Transverse colon (tissue), 4 donors: ENCODE results near the gene C2orf49. TPM values are rescaled to one million over a fixed set of nuclear protein-coding genes. Genes with fewer than 3 reads are reported as not detected.
A peak's percentile ranks its signal among the peaks of the same experiment; 100 is the strongest.

Experiments used
- DNase-seq: peaks from one replicate; pipeline ENCODE4 v3.0.0-alpha.2; 2019
- H3K27ac ChIP-seq, 4 donors: fragments of 200-600 bp; sonication (generic); 2 replicates each; pipeline ENCODE4 v1.5.1; 2016 to 2018; ENCODE audit warnings: inconsistent platforms in 4 of 4
- H3K27me3 ChIP-seq: fragments of 200-600 bp; sonication (generic); 2 replicates; pipeline ENCODE4 v1.5.1; 2017; ENCODE audit warnings: inconsistent platforms
- H3K36me3 ChIP-seq, 4 donors: fragments of 200-600 bp; sonication (generic); 2 replicates each; pipeline ENCODE4 v1.5.1; 2017 to 2019; ENCODE audit warnings: inconsistent platforms in 4 of 4
- H3K4me1 ChIP-seq, 4 donors: fragments of 200-600 bp; sonication (generic); 2 replicates each; pipeline ENCODE4 v1.5.1; 2017 to 2020; ENCODE audit warnings: inconsistent platforms in 4 of 4
- H3K4me3 ChIP-seq, 4 donors: fragments of 200-600 bp; sonication (generic); 1 replicate in 1 of 4; 2 replicates in 3 of 4; pipeline versions ENCODE4 v1.5.1 to v1.6.1; 2017 to 2019; ENCODE audit warnings: inconsistent platforms in 4 of 4
- H3K9me3 ChIP-seq, 2 donors: fragments of 200-600 bp; sonication (generic); 2 replicates each; pipeline ENCODE4 v1.5.1; 2017 to 2019; ENCODE audit warnings: inconsistent platforms in 2 of 2
- CTCF ChIP-seq, 5 experiments: fragments of 200-600 bp in 3 of 5; fragments of 450-650 bp in 2 of 5; sonication (generic) in 3 of 5; IDR thresholded peaks; 1 replicate in 2 of 5; 2 replicates in 3 of 5; pipeline ENCODE4 v1.5.1; 2016 to 2017; ENCODE audit warnings: antibody characterized with exemption in 5 of 5, inconsistent platforms in 3 of 5, mild to moderate bottlenecking in 2 of 5, moderate library complexity in 1 of 5
- EP300 ChIP-seq: sonication (generic); formaldehyde crosslinking; IDR thresholded peaks from one replicate; pipeline ENCODE4 v1.6.1; 2017; ENCODE audit warnings: antibody characterized with exemption, low read depth
- POLR2A ChIP-seq: fragments of 450-650 bp; IDR thresholded peaks from one replicate; pipeline ENCODE4 v1.6.1; 2016; ENCODE audit warnings: antibody characterized with exemption, mild to moderate bottlenecking, moderate library complexity
- POLR2AphosphoS5 ChIP-seq, 3 donors: sonication (generic); formaldehyde crosslinking; IDR thresholded peaks; one replicate each; pipeline ENCODE4 v1.6.1; 2016; ENCODE audit warnings: antibody characterized with exemption in 3 of 3
- WGBS, 2 donors: methylation state at CpG; one replicate each; pipeline ENCODE4 v1.1.5; 2018; ENCODE audit warnings: low coverage in 1 of 2; 5-methylcytosine and 5-hydroxymethylcytosine counted together
- in situ Hi-C, 4 donors: fragments of 200-750 bp; cut with MboI; loops; one replicate each; pipeline versions ENCODE4 v1.15.0 to v1.15.1; 2017; ENCODE audit warnings: low sequenced_read_pairs in 3 of 4, low pct_ligation_motif_present in 1 of 4, low pct_unique_long_range_greater_than_20kb in 1 of 4
- intact Hi-C: fragments of 100-400 bp; cut with DNase I; formaldehyde crosslinking; loops from one replicate; pipeline ENCODE4 v1.15.1; 2023; ENCODE audit warnings: low total_unique reads
- total RNA-seq, 4 donors: library from RNA; depleted of rRNA; stranded (reverse); fragments of >200 nt; gene quantifications; one replicate each; pipeline ENCODE4 v1.1.0, GENCODE V29; 2016

The C2orf49 gene
- total RNA-seq, 4 donors from 2014 or later = 1.8 to 17.6 (median 14.5) TPM

- Histone ChIP-seq H3K4me3 (no peak overlapping the region), H3K4me1 (no peaks in the 10 kb centered on the region), H3K27me3 (no peaks in the 10 kb centered on the region), H3K36me3 (peaks cover 0 to 24% (median 10%) of the 10 kb centered on the region in 4 donors), H3K27ac (no peak overlapping the region), H3K9me3 (no peaks in the 10 kb centered on the region)
- intact Hi-C loops = no loop called here
- 96 to 100% methylated on average over 2 of the region's 2 CpGs for WGBS, 2 donors
- TF ChIP-seq EP300 = no peak
- no peak for TF ChIP-seq CTCF (IDR thresholded peaks at IDR 0.05)
- no peak for TF ChIP-seq POLR2A
- TF ChIP-seq POLR2AphosphoS5 (IDR thresholded peaks at IDR 0.05) = no peak
- in situ Hi-C loops = no loop called here
- no peak for DNase-seq
Measured at GRCh38 chr2:105291981-105292380, 45.4 kb upstream of the C2orf49 start.

- no peaks in the 10 kb centered on the region for H3K4me1 ChIP-seq
- H3K4me3 ChIP-seq = no peak overlapping the region
- WGBS, 2 donors = 87 to 95% methylated on average over 4 to 6 of the region's 6 CpGs
- H3K9me3 ChIP-seq = no peaks in the 10 kb centered on the region
- intact Hi-C loops = no loop called here
- in situ Hi-C loops = no loop called here
- H3K27ac ChIP-seq = no peak overlapping the region
- TF ChIP-seq POLR2A = no peak
- no peak for DNase-seq
- H3K36me3 ChIP-seq = peaks cover 0 to 35% (median 12%) of the 10 kb centered on the region in 4 donors
- no peaks in the 10 kb centered on the region for H3K27me3 ChIP-seq
Measured at GRCh38 chr2:105294046-105294445, 43.3 kb upstream of the C2orf49 start.

GRCh38 chr2:105294844-105295481 is 42.4 kb upstream of the C2orf49 start:
- intact Hi-C loops = no loop called here
- Histone ChIP-seq H3K4me3 (no peak overlapping the region), H3K36me3 (peaks cover 0 to 27% (median 10%) of the 10 kb centered on the region in 4 donors), H3K27me3 (no peaks in the 10 kb centered on the region), H3K4me1 (no peaks in the 10 kb centered on the region), H3K9me3 (no peaks in the 10 kb centered on the region), H3K27ac (no peak overlapping the region)
- TF ChIP-seq EP300 (no peak), POLR2A (no peak), CTCF (IDR thresholded peaks at IDR 0.05) (peak in 3 of 5 experiments; percentile 24 to 33 (median 30)), POLR2AphosphoS5 (IDR thresholded peaks at IDR 0.05) (no peak)
- in situ Hi-C loops = no loop called here
- WGBS, 2 donors = 38 to 50% methylated on average over 2 to 5 of the region's 5 CpGs
- no peak for DNase-seq

GRCh38 chr2:105296017-105296611 is 41.2 kb upstream of the C2orf49 start:
- Histone ChIP-seq H3K27ac (no peak overlapping the region), H3K36me3 (peaks cover 0 to 23% (median 6%) of the 10 kb centered on the region in 4 donors), H3K4me3 (no peak overlapping the region), H3K27me3 (no peaks in the 10 kb centered on the region), H3K9me3 (no peaks in the 10 kb centered on the region), H3K4me1 (no peaks in the 10 kb centered on the region)
- in situ Hi-C loops = no loop called here
- 54 to 61% methylated on average over 7 of the region's 7 CpGs for WGBS, 2 donors
- DNase-seq = no peak
- intact Hi-C loops = no loop called here
- no peak for TF ChIP-seq POLR2A
- no peak for TF ChIP-seq CTCF (IDR thresholded peaks at IDR 0.05)
- TF ChIP-seq EP300 = no peak
- TF ChIP-seq POLR2AphosphoS5 (IDR thresholded peaks at IDR 0.05) = no peak
